ENCODE results near the gene RSRC1.

DNA sequence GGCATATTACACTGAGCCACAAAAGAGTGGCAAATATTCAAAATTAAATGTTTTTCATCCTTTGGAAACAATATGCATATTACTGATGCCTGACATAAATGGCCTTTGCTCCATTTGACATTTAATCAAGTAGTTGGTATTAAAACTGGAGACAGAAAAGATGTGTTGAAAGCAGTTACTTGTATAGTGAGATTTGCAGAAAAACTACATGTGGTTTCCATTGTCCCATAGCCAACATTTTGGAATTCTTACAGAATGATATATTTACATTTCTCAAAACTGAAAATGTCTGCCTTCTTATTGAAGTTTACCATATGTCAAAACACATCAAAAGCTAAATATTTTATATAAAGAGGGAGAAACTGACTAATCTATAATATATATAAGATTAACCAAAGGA is 25.2 kb upstream of the RSRC1 start:
- TF ChIP-seq, protein P1, sequence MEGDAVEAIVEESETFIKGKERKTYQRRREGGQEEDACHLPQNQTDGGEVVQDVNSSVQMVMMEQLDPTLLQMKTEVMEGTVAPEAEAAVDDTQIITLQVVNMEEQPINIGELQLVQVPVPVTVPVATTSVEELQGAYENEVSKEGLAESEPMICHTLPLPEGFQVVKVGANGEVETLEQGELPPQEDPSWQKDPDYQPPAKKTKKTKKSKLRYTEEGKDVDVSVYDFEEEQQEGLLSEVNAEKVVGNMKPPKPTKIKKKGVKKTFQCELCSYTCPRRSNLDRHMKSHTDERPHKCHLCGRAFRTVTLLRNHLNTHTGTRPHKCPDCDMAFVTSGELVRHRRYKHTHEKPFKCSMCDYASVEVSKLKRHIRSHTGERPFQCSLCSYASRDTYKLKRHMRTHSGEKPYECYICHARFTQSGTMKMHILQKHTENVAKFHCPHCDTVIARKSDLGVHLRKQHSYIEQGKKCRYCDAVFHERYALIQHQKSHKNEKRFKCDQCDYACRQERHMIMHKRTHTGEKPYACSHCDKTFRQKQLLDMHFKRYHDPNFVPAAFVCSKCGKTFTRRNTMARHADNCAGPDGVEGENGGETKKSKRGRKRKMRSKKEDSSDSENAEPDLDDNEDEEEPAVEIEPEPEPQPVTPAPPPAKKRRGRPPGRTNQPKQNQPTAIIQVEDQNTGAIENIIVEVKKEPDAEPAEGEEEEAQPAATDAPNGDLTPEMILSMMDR (IDR thresholded peaks at IDR 0.05), result no peak
- no peak for TF ChIP-seq POLR2A (IDR thresholded peaks at IDR 0.05)
